ENCODE measurements around the gene SOST.

The SOST gene

GRCh38 chr17:43768382-43768781 is 9.8 kb upstream of the SOST start:
- TF ChIP-seq SPI1 (IDR thresholded peaks at IDR 0.05; ENCODE audit: low read depth, low read length): peak; percentile 66
- no peak for TF ChIP-seq PAX5 (IDR thresholded peaks at IDR 0.05; ENCODE audit: insufficient read depth, low read length, severe bottlenecking)
- no peak for TF ChIP-seq POLR2A (IDR thresholded peaks at IDR 0.05; ENCODE audit: low read depth, low read length)
- FAIRE-seq: peak; percentile 82
- DNase-seq (ENCODE audit: insufficient read length, low spot score): peak; percentile 43

- FAIRE-seq (no peak), DNase-seq (ENCODE audit: insufficient read length, low spot score) (no peak)
- TF ChIP-seq PAX5 (IDR thresholded peaks at IDR 0.05; ENCODE audit: insufficient read depth, low read length, severe bottlenecking) (no peak), POLR2A (IDR thresholded peaks at IDR 0.05; ENCODE audit: low read depth, low read length) (no peak), SPI1 (IDR thresholded peaks at IDR 0.05; ENCODE audit: low read depth, low read length) (no peak), TAF1 (IDR thresholded peaks at IDR 0.05; ENCODE audit: low read depth, low read length) (no peak), POLR2AphosphoS5 (IDR thresholded peaks at IDR 0.05; ENCODE audit: low read depth, low read length) (no peak), POU2F2 (IDR thresholded peaks at IDR 0.05; ENCODE audit: low read depth, low read length) (no peak)
Observed at GRCh38 chr17:43767713-43768059, 9.1 kb upstream of the SOST start.

GRCh38 chr17:43767053-43767712 is 8.6 kb upstream of the SOST start:
- FAIRE-seq: no peak
- TF ChIP-seq PAX5 (IDR thresholded peaks at IDR 0.05; ENCODE audit: insufficient read depth, low read length, severe bottlenecking) (no peak), TAF1 (IDR thresholded peaks at IDR 0.05; ENCODE audit: low read depth, low read length) (no peak), SPI1 (IDR thresholded peaks at IDR 0.05; ENCODE audit: low read depth, low read length) (no peak)
- DNase-seq (ENCODE audit: insufficient read length, low spot score): no peak

GRCh38 chr17:43766413-43767052 is 7.9 kb upstream of the SOST start:
- DNase-seq (ENCODE audit: insufficient read length, low spot score) (no peak), FAIRE-seq (peak; percentile 70)
- TF ChIP-seq POLR2A (IDR thresholded peaks at IDR 0.05; ENCODE audit: low read depth, low read length): no peak
- TF ChIP-seq POU2F2 (IDR thresholded peaks at IDR 0.05; ENCODE audit: low read depth, low read length): no peak
- no peak for TF ChIP-seq TAF1 (IDR thresholded peaks at IDR 0.05; ENCODE audit: low read depth, low read length)
- TF ChIP-seq POLR2AphosphoS5 (IDR thresholded peaks at IDR 0.05; ENCODE audit: low read depth, low read length): no peak
- TF ChIP-seq SPI1 (IDR thresholded peaks at IDR 0.05; ENCODE audit: low read depth, low read length): no peak
- no peak for TF ChIP-seq PAX5 (IDR thresholded peaks at IDR 0.05; ENCODE audit: insufficient read depth, low read length, severe bottlenecking)

GRCh38 chr17:43760254-43760852 is 1.8 kb upstream of the SOST start:
- no peak for TF ChIP-seq POLR2A (IDR thresholded peaks at IDR 0.05; ENCODE audit: low read depth, low read length)
- TF ChIP-seq PAX5 (IDR thresholded peaks at IDR 0.05; ENCODE audit: insufficient read depth, low read length, severe bottlenecking): no peak
- TF ChIP-seq POU2F2 (IDR thresholded peaks at IDR 0.05; ENCODE audit: low read depth, low read length): 0 out of 2 replicates have a peak, but pooled peaks have one; percentile 19
- TF ChIP-seq POLR2AphosphoS5 (IDR thresholded peaks at IDR 0.05; ENCODE audit: low read depth, low read length): no peak
- no peak for TF ChIP-seq TAF1 (IDR thresholded peaks at IDR 0.05; ENCODE audit: low read depth, low read length)
- TF ChIP-seq SPI1 (IDR thresholded peaks at IDR 0.05; ENCODE audit: low read depth, low read length): no peak
- FAIRE-seq (peak; percentile 99), DNase-seq (ENCODE audit: insufficient read length, low spot score) (peak; percentile 81)

GRCh38 chr17:43759836-43760235 is 1.2 kb upstream of the SOST start:
- TF ChIP-seq TAF1 (IDR thresholded peaks at IDR 0.05; ENCODE audit: low read depth, low read length) (no peak), SPI1 (IDR thresholded peaks at IDR 0.05; ENCODE audit: low read depth, low read length) (no peak), POLR2A (IDR thresholded peaks at IDR 0.05; ENCODE audit: low read depth, low read length) (no peak), POU2F2 (IDR thresholded peaks at IDR 0.05; ENCODE audit: low read depth, low read length) (no peak), PAX5 (IDR thresholded peaks at IDR 0.05; ENCODE audit: insufficient read depth, low read length, severe bottlenecking) (no peak), POLR2AphosphoS5 (IDR thresholded peaks at IDR 0.05; ENCODE audit: low read depth, low read length) (no peak)
- no peak for FAIRE-seq

GRCh38 chr17:43758086-43758485 is 505 bp downstream of the SOST start:
- no peak for FAIRE-seq
- DNase-seq (ENCODE audit: insufficient read length, low spot score): no peak
- TF ChIP-seq POLR2A (IDR thresholded peaks at IDR 0.05; ENCODE audit: low read depth, low read length): no peak
- no peak for TF ChIP-seq SPI1 (IDR thresholded peaks at IDR 0.05; ENCODE audit: low read depth, low read length)
- TF ChIP-seq POU2F2 (IDR thresholded peaks at IDR 0.05; ENCODE audit: low read depth, low read length): no peak
- TF ChIP-seq PAX5 (IDR thresholded peaks at IDR 0.05; ENCODE audit: insufficient read depth, low read length, severe bottlenecking): no peak
- no peak for TF ChIP-seq POLR2AphosphoS5 (IDR thresholded peaks at IDR 0.05; ENCODE audit: low read depth, low read length)
- TF ChIP-seq TAF1 (IDR thresholded peaks at IDR 0.05; ENCODE audit: low read depth, low read length): no peak

More at GRCh38 chr17:43759836-43760235, 1.2 kb upstream of the SOST start:
- DNase-seq (ENCODE audit: insufficient read length, low spot score): no peak

- TF ChIP-seq POLR2A (IDR thresholded peaks at IDR 0.05; ENCODE audit: low read depth, low read length) (no peak), POU2F2 (IDR thresholded peaks at IDR 0.05; ENCODE audit: low read depth, low read length) (no peak), SPI1 (IDR thresholded peaks at IDR 0.05; ENCODE audit: low read depth, low read length) (no peak), TAF1 (IDR thresholded peaks at IDR 0.05; ENCODE audit: low read depth, low read length) (no peak), POLR2AphosphoS5 (IDR thresholded peaks at IDR 0.05; ENCODE audit: low read depth, low read length) (no peak), PAX5 (IDR thresholded peaks at IDR 0.05; ENCODE audit: insufficient read depth, low read length, severe bottlenecking) (no peak)
- FAIRE-seq (no peak), DNase-seq (ENCODE audit: insufficient read length, low spot score) (no peak)
Observed at GRCh38 chr17:43757171-43757660, 1.4 kb downstream of the SOST start.

GRCh38 chr17:43756201-43756600 is 2.4 kb downstream of the SOST start:
- TF ChIP-seq POU2F2 (IDR thresholded peaks at IDR 0.05; ENCODE audit: low read depth, low read length) (no peak), POLR2A (IDR thresholded peaks at IDR 0.05; ENCODE audit: low read depth, low read length) (no peak), SPI1 (IDR thresholded peaks at IDR 0.05; ENCODE audit: low read depth, low read length) (no peak), PAX5 (IDR thresholded peaks at IDR 0.05; ENCODE audit: insufficient read depth, low read length, severe bottlenecking) (no peak), TAF1 (IDR thresholded peaks at IDR 0.05; ENCODE audit: low read depth, low read length) (no peak), POLR2AphosphoS5 (IDR thresholded peaks at IDR 0.05; ENCODE audit: low read depth, low read length) (no peak)
- FAIRE-seq: no peak
- DNase-seq (ENCODE audit: insufficient read length, low spot score): no peak

Measured in GM12891 (cell line).